HEK293 (cell line): ENCODE data around the gene GPR153.

Experiments
- GLIS2 ChIP-seq: fragments of 450-650 bp; formaldehyde crosslinking; IDR thresholded peaks from 2 replicates; pipeline ENCODE4 v1.5.1; 2016; ENCODE audit warnings: missing biosample characterization, missing genetic modification characterization
- YY1 ChIP-seq: fragments of 450-650 bp; formaldehyde crosslinking; IDR thresholded peaks from 2 replicates; pipeline ENCODE4 v1.5.1; 2018; ENCODE audit warnings: missing biosample characterization, missing genetic modification characterization
- ZBTB20 ChIP-seq: fragments of 450-650 bp; formaldehyde crosslinking; IDR thresholded peaks from 2 replicates; pipeline ENCODE4 v1.5.1; 2016; ENCODE audit warnings: missing biosample characterization, missing genetic modification characterization
- ZNF138 ChIP-seq: fragments of 450-650 bp; formaldehyde crosslinking; IDR thresholded peaks from 2 replicates; pipeline ENCODE4 v1.5.1; 2016; ENCODE audit warnings: missing biosample characterization, missing genetic modification characterization, borderline replicate concordance
- ZNF18 ChIP-seq: fragments of 450-650 bp; formaldehyde crosslinking; IDR thresholded peaks from 2 replicates; pipeline ENCODE4 v1.5.1; 2016; ENCODE audit warnings: missing biosample characterization, missing genetic modification characterization
- ZNF324 ChIP-seq: fragments of 450-650 bp; formaldehyde crosslinking; IDR thresholded peaks from 2 replicates; pipeline ENCODE4 v1.5.1; 2016; ENCODE audit warnings: missing biosample characterization, missing genetic modification characterization
- ZNF555 ChIP-seq: fragments of 450-650 bp; formaldehyde crosslinking; conservative IDR thresholded peaks from 2 replicates; pipeline ENCODE4 v1.5.1; 2017; ENCODE audit warnings: missing biosample characterization, mild to moderate bottlenecking, missing genetic modification characterization, inconsistent platforms
- ZNF571 ChIP-seq: fragments of 450-650 bp; formaldehyde crosslinking; IDR thresholded peaks from 2 replicates; pipeline ENCODE4 v1.5.0; 2017; ENCODE audit warnings: missing biosample characterization, missing genetic modification characterization
- ZNF677 ChIP-seq: fragments of 450-650 bp; IDR thresholded peaks from 2 replicates; pipeline ENCODE4 v1.5.0; 2018; ENCODE audit warnings: missing biosample characterization, mild to moderate bottlenecking, missing genetic modification characterization, moderate library complexity
- ZNF768 ChIP-seq: fragments of 450-650 bp; formaldehyde crosslinking; IDR thresholded peaks from 2 replicates; pipeline ENCODE4 v1.5.1; 2018; ENCODE audit warnings: missing biosample characterization, mild to moderate bottlenecking, missing genetic modification characterization
- TF ChIP-seq, protein P1 (sequence below): fragments of 450-650 bp; formaldehyde crosslinking; IDR thresholded peaks from 2 replicates; pipeline ENCODE4 v1.5.1; 2016; ENCODE audit warnings: missing biosample characterization, missing genetic modification characterization
- TF ChIP-seq, protein P2 (sequence below): fragments of 450-650 bp; formaldehyde crosslinking; IDR thresholded peaks from 2 replicates; pipeline ENCODE4 v1.5.1; 2016; ENCODE audit warnings: missing biosample characterization, missing genetic modification characterization

DNA sequence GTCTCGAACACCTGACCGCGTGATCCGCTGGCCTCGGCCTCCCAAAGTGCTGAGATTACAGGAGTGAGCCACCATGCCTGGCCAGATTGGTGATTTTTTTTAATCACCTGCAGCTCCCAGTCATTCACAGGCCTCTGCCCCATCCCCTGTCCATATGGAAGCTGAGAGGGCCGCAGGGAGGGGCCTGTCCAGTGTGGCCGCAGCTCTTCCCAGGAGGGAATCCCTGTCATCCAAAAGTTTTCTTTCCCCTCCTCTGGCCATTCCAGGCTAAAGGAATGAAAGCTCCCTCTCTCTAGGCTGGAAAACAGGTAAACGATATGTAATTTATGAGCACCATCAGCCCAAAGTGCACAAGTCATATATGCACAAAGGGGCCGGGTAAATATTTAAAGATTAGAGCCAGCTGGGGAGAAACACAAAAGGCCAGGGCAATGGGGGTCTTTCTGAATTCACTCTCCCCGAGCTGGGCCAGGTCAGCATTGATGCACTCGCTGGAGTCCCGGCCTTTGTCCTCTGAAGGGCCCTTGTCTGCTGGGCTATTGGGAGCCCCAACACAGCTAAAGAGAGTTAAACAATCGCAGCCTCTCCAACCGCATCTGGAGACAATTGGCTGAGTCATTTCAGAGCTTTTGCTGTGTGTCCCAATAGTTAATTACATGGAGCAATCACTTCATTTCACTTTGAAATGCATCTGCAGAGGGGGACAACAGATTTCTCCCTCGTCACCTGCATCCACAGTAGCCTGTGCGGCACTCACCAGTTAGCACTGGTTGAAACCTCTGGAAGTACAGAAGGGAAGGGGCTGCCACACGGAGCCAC is 20.7 kb downstream of the GPR153 start:
- TF ChIP-seq, protein P1, sequence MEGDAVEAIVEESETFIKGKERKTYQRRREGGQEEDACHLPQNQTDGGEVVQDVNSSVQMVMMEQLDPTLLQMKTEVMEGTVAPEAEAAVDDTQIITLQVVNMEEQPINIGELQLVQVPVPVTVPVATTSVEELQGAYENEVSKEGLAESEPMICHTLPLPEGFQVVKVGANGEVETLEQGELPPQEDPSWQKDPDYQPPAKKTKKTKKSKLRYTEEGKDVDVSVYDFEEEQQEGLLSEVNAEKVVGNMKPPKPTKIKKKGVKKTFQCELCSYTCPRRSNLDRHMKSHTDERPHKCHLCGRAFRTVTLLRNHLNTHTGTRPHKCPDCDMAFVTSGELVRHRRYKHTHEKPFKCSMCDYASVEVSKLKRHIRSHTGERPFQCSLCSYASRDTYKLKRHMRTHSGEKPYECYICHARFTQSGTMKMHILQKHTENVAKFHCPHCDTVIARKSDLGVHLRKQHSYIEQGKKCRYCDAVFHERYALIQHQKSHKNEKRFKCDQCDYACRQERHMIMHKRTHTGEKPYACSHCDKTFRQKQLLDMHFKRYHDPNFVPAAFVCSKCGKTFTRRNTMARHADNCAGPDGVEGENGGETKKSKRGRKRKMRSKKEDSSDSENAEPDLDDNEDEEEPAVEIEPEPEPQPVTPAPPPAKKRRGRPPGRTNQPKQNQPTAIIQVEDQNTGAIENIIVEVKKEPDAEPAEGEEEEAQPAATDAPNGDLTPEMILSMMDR (tag by site-specific recombination), result no peak
- no peak for TF ChIP-seq ZNF677 (tag by site-specific recombination)
- no peak for TF ChIP-seq ZNF18 (tag by site-specific recombination)
- TF ChIP-seq ZNF571, result no peak
- TF ChIP-seq ZNF138 (tag by site-specific recombination), result no peak
- no peak for TF ChIP-seq ZBTB20 (tag by site-specific recombination)
- TF ChIP-seq, protein P2, sequence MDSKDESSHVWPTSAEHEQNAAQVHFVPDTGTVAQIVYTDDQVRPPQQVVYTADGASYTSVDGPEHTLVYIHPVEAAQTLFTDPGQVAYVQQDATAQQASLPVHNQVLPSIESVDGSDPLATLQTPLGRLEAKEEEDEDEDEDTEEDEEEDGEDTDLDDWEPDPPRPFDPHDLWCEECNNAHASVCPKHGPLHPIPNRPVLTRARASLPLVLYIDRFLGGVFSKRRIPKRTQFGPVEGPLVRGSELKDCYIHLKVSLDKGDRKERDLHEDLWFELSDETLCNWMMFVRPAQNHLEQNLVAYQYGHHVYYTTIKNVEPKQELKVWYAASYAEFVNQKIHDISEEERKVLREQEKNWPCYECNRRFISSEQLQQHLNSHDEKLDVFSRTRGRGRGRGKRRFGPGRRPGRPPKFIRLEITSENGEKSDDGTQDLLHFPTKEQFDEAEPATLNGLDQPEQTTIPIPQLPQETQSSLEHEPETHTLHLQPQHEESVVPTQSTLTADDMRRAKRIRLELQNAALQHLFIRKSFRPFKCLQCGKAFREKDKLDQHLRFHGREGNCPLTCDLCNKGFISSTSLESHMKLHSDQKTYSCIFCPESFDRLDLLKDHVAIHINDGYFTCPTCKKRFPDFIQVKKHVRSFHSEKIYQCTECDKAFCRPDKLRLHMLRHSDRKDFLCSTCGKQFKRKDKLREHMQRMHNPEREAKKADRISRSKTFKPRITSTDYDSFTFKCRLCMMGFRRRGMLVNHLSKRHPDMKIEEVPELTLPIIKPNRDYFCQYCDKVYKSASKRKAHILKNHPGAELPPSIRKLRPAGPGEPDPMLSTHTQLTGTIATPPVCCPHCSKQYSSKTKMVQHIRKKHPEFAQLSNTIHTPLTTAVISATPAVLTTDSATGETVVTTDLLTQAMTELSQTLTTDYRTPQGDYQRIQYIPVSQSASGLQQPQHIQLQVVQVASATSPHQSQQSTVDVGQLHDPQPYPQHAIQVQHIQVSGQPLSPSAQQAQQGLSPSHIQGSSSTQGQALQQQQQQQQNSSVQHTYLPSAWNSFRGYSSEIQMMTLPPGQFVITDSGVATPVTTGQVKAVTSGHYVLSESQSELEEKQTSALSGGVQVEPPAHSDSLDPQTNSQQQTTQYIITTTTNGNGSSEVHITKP (tag by site-specific recombination), result no peak
- no peak for TF ChIP-seq ZNF555
- TF ChIP-seq GLIS2, result no peak
- TF ChIP-seq ZNF768, result no peak
- no peak for TF ChIP-seq YY1 (tag by site-specific recombination)
- TF ChIP-seq ZNF324 (tag by site-specific recombination), result no peak
